GM21825 (cell line): Measurements from ENCODE around the gene FHL1.
A peak's percentile ranks its signal among the peaks of the same experiment; 100 is the strongest.
"Not testable (repeated sequence)": the region's sequence is repeated elsewhere in the genome, so short reads cannot be mapped to it uniquely, and the experiment has no call there.

Experiments used
- ATAC-seq: cut with Tn5 transposase; IDR thresholded peaks from one replicate; pipeline ENCODE4 v1.9.1; 2021; ENCODE audit warnings: mild to moderate bottlenecking, moderate library complexity; ENCODE audit not compliant: unreplicated experiment

The FHL1 gene

DNA sequence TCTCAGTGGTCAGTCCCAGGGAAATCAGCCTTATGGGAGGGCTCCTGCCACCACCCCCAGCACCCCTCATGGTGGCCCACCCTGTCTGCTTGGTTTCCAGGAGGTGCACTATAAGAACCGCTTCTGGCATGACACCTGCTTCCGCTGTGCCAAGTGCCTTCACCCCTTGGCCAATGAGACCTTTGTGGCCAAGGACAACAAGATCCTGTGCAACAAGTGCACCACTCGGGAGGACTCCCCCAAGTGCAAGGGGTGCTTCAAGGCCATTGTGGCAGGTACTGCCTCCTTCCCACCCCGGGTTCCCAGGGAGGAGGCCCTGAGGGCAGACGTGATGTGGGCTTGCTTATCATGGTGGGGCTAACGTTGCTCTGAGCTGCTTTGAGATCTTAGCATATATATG lies 59.6 kb downstream of the FHL1 start:
- ATAC-seq, result no peak

DNA sequence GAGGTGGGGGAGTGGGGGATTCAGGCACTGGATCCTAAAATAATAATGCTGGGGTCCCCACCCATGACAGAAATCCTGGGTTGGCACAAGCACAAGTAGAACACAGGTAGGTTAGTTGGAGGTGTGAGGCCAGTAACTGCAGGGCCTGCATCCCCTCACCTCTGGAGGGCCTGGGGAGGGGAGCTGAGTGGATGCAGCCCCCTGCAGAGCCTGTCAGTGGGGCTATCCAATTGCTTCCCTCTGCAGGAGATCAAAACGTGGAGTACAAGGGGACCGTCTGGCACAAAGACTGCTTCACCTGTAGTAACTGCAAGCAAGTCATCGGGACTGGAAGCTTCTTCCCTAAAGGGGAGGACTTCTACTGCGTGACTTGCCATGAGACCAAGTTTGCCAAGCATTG lies 60.2 kb downstream of the FHL1 start:
- ATAC-seq, result no peak

DNA sequence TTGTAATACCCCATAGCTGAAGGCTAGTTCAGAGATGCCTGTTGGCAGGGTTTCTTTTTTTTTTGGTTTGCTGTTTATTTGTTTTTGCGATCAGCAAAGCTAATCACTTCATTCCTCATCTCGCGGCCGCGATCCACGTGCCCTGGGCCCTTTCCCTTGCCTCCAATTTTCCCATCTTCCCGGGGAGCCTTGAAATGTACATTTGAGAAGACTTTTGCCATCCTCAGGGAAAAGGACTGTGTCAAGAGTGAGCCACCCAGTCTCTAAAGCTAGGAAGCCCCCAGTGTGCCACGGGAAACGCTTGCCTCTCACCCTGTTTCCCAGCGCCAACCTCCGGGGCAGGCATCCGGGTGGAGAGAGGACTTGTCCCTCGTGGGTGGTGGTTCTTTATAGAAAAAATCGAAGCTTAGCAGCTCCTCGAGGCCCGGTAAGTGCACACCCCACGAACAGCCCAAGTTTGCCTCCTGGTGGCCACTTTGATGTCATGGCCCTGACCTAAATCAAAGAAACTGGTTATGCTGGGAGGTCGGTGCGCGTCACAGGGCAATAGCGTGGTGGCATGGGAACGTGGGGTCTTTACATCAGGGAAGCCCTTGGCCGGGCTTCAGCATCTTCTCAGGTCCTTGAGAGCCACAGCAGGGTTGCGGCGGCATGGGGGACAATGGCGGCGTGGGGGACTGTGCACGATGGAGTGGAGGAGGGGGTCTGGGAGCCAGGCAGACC lies 61.8 kb downstream of the FHL1 start:
- ATAC-seq, result no peak

DNA sequence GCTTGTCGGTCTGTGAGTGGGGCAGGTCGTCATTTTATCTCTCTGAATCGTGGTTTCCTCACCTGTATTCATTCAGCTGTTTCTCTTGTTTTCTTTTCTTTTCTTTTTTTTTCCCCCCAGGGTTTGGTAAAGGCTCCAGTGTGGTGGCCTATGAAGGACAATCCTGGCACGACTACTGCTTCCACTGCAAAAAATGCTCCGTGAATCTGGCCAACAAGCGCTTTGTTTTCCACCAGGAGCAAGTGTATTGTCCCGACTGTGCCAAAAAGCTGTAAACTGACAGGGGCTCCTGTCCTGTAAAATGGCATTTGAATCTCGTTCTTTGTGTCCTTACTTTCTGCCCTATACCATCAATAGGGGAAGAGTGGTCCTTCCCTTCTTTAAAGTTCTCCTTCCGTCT lies 62.4 kb downstream of the FHL1 start:
- no peak for ATAC-seq

DNA sequence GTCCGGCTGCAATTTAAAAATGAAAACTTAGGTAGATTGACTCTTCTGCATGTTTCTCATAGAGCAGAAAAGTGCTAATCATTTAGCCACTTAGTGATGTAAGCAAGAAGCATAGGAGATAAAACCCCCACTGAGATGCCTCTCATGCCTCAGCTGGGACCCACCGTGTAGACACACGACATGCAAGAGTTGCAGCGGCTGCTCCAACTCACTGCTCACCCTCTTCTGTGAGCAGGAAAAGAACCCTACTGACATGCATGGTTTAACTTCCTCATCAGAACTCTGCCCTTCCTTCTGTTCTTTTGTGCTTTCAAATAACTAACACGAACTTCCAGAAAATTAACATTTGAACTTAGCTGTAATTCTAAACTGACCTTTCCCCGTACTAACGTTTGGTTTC lies 62.9 kb downstream of the FHL1 start:
- ATAC-seq, result peak; percentile 54

DNA sequence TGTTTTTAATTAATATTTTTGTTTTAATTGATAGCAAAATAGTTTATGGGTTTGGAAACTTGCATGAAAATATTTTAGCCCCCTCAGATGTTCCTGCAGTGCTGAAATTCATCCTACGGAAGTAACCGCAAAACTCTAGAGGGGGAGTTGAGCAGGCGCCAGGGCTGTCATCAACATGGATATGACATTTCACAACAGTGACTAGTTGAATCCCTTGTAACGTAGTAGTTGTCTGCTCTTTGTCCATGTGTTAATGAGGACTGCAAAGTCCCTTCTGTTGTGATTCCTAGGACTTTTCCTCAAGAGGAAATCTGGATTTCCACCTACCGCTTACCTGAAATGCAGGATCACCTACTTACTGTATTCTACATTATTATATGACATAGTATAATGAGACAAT lies 63.5 kb downstream of the FHL1 start:
- ATAC-seq, result no peak

DNA sequence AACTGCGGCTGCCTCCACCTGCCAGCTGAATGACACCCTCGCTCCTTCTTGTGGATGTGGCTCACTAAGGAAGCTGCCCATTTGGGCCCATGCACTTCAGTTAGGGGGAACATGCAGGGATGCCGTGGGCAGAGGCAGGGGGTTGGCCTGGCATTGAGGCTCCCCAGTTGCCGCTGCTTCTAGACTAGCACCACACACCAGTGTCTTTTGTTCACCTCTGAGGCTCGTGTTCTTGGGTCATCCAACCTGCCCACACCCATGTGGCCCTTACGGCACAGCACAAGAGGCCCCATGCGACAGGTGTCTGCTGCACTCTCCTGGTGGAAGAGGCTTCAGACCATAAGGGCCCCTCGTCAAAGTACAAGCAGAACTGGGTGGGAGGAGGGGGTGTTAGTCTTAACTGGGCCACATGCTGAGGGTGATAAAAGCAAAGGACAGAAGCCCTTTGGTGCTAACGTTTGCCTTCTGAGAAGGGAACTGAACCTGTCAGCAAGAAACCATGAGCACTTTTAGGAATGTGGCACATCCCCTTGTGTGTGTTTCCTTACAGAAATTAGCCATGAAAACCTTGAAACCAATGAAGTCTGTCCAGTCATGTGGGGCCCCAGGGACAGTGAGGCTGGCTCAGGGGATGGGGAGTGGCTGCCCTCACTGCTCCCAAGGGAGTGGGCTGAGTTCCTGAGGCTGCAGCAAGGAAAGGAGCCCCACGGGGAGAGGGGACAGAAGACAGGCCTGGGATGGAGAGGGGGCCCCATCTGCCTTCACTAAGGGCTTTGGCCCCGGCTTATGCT lies 64.6 kb downstream of the FHL1 start:
- ATAC-seq, result no peak

DNA sequence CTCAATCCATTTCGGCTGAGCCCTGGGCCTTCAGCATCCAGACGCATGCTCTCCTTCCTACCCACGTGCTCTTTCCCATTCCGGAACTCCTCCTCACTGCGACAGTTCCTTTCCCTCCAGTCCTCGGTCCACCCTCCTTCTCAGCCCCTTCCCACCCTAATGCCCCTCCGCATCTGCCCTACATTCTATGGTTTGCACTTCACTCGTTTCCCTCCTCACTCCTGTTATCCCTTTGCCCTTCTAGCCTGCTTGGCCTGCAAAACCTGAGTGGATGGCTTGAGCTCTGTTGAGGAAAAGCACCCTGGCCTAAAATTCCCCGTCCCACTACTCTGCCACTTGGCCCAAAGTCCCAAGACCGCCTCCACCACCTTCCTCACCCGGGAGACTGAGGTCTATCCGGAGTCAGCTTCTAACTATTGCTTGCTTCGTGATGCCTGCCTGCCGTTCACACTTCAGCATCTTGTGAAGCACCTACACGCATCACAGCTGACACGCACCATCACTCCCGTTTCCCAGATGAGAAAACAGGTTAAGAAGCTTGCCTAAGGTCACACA lies 65.3 kb downstream of the FHL1 start:
- ATAC-seq, result no peak

DNA sequence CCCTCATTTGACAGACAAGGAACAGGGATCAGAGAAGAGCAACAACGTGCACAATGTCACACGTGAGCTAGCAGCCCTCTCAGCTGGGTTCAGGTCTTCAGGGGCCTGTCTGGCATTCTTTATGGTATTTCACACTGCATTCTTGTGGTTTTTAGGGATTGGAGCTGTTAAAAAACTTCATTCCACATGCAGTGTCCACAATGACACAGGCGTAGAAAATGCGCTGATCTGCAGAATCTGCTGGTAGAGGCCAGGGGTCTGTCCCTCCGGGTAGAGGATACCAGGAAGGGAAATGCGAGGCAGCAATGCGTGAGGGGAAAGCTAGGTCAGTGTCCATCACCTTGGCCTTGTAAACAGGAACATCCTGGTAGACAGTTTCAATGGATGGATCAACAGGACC lies 67.2 kb downstream of the FHL1 start:
- no peak for ATAC-seq

DNA sequence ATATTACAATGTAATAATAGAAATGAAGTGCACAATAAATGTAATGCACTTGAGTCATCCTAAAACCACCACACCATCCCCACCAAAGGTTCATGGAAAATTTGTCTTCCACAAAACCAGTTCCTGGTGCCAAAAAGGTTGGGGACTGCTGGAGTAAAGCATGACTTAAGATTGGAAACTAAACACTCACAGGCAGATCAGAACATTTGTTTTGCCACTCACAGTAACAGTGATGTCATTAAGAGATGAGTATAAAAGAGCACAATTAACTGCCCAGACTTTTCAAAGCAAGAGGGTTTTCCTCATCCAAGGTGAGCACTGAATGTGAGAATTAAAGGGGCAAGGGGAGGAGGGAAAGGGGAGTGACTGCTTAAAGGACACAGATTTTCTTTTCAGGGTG lies 68.2 kb downstream of the FHL1 start:
- no peak for ATAC-seq

DNA sequence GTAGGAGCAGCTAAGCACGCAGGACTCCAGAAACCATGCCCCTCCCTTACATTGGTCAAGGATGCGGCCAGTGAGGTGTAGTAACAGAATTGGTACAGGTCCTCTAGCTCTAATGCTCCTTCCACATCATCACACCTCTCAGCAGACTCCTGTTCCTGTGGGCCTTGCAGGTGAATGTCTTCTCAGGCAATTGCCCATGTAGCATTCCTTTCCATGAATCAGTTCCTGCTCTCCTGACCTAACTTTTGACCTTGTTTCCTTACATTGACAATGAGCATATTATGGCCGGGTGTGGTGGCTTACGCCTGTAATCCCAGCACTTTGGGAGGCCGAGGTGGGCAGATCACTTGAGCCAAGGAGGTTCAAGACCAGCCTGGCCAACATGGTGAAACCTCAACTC lies 72.6 kb downstream of the FHL1 start:
- ATAC-seq, result no peak

DNA sequence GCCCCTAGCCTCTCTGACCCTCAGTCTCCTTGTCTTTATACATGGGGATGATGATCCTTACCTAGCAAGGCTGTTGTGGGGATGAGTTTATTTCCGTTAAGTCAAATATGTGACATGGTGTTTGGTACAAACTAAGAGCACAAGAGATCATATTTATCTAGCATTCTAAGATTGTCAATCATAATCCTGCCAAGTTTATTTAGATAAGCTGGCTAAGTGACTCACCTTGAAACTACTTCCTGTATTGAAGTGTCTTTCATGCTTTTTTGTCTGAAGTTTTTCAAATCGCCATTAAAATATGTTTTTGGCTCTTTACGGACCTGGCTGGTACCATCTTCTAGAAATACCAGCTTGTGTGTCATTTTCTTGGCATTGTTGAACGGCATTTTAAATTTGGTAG lies 73.2 kb downstream of the FHL1 start:
- ATAC-seq, result no peak

DNA sequence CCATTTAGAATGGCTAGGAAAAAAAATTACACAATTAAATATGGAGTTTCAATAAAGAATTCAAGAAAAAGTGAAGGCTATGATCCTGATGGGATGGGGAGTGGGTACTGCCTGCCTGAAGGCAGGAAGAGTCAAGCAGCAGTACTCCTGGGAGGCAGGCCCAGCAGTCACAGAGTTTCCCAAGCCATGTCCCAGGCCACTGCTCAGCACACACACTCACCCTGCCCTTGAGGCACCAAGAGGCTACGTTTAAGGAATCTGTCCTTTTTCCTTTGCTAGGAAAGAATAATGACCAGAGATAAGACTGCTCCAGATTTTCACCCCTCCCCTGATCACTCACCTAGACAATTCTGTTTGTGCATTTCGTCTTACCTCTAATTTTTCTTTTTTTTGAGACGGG lies 73.6 kb downstream of the FHL1 start:
- no peak for ATAC-seq

DNA sequence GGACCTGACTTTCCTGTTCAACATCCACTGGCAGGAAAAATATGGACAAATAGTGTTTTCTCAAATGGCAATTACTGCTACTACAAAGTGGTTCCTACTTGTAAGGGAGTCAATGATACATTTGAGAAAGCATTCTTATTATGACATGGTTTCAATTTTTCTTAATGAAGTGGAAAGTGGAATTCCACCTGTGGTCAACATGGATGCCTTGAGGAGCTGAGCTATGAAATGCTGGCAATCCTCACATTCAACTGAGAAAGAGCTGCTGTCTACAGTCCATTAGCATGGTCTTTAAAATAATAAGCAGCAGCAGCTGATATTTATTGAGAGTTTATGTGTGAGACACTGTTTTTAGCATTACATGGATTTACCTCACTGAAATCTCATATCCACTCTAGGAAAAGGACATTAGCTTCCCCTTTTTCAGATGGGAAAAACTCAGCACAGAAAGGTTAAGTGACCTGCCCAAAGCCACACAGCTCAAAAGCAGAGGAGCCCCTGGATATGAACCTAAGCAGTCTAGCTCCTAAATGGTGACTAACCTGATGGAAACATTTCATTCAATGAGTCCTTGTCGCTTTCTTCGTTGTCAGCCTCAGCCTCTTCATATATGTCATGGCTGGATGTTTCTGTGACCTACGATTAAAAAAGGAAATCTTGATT lies 74.6 kb downstream of the FHL1 start:
- ATAC-seq, result no peak

DNA sequence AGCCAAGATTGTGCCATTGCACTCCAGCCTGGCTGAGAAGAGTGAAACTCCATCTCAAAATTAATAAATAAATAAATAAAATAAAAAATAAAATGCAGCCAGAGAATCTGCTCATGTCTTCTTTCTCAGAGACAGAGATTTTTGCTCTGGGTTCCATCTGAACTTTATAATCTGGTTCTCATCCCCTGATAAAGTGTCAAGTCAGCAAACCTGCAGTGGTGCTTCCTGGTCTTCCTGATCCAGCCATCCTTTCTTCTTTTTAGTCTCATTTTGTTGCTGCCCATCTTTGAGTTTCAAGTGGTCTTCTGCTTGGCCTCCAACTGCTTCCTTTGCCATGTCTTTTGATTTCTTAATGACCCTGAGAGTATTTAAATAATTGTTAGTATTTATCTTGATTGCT lies 79.7 kb downstream of the FHL1 start:
- ATAC-seq, result no peak

DNA sequence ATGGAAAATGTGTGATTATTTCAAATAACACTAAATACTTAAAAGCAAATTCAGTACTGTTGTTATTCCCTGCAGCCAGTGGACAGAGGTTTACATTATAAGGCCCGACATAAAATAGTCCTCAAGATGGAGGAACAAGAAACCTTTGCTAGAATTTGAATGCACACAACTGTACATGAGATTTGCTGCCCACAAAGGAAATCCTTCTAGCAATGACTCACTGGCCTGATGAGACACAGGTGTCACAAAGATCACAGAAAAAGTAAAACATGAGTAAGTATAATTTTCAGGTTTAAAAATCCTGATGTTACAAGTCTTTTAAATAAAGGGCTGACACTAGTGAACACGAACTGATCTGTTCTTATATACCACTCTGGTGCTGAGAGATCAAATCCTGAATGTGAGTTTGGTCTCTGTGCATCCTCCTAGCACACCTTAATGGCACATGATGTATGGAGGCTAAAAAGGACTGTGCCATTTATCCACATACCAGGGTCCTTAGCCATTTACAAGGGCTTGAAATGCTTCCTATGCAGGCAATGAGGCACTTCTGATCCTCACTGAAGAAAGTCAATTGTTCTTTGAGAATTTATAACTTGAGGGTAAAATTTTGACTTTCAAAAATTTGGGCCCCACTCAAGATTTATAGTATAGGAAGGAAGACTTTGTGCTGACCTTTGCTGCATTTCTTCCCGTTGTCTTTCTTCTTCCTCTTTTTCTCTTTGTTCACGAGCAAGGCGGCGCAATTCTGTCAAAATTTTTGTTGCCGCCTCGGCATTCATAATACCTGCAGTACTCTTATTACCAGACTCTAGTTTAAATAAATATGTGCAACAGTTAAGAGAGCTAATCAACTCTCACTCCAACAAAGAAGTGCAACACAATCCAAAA lies 80.9 kb downstream of the FHL1 start:
- ATAC-seq, result peak; percentile 59

DNA sequence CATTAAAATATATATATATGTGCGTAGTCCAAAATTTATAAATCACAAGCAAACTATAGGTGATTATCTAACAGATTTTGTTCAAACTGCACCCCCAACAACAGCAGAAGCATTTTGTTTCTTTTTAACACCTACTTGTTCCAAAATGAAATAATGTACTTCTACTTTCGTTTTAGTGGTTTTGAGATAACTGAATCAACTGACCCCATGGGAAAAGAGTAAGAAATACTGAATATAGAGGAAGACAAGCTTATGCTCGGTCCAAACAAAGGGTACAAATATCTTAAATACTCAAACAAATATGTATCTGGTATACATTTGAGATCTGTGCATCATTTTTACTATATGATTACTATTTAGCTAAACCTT lies 81.5 kb downstream of the FHL1 start:
- no peak for ATAC-seq

DNA sequence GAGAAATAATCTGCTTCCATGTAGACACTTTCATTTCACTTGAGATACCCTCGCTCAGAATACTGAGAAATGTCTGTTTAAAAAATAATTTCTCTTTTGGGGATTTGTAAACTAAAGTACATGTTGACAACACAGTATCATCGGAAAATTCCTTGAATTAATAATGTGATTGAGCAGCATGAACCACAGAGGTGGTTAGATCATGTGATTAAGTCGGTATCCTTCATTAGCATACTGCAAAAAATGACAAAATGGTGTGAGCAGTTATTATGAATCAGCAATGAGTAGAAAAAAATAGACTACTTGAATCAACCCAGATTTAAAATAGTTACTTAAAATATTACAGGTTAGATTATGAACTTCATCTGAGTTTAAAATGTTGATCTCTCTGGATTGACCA lies 89.7 kb downstream of the FHL1 start:
- ATAC-seq, result no peak

DNA sequence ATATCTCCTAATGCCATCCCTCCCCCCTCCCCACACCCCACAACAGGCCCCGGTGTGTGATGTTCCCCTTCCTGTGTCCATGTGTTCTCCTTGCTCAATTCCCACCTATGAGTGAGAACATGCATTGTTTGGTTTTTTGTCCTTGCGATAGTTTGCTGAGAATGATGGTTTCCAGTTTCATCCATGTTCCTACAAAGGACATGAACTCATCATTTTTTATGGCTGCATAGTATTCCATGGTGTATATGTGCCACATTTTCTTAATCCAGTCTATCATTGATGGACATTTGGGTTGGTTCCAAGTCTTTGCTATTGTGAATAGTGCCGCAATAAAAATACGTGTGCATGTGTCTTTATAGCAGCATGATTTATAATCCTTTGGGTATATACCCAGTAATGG lies 90.5 kb downstream of the FHL1 start:
- not testable (repeated sequence) for ATAC-seq

DNA sequence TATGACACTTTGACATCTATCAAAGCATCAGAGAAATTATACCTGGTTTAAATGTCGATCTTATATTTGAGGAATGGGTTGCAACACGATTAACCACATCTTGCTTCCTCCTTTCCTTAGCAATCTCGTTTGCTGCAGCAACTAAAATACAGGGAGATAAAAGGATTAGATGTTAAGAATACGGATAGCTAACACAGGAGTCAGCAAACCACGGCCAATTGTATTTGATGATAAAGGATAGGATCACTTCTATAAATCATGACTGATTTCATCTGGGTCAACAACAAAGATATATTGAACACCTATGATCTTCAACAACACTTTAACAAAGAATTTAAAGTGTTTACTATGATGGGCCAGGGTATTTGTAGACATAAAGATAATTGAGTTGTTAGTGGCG lies 98.9 kb downstream of the FHL1 start:
- ATAC-seq, result no peak
